ENCODE results near the gene FILIP1L. TPM values are rescaled to one million over a fixed set of nuclear protein-coding genes. Genes with fewer than 3 reads are reported as not detected.
A peak's percentile ranks its signal among the peaks of the same experiment; 100 is the strongest.

The FILIP1L gene
- total and polyA plus RNA-seq, 2 of the 4 experiments (the other 2 are of a cell fraction) = 11.5 to 19.9 TPM

- Histone ChIP-seq H4K20me1 (ENCODE audit: insufficient read depth, low read length) (no peaks in the 10 kb centered on the region), H3K79me1 (ENCODE audit: low read depth in 1 of 2, low read length in 2 of 2) (0 out of 4 replicates have a peak, but pooled peaks cover 0 to 4% of the 10 kb centered on the region in 2 experiments), H2AK5ac (ENCODE audit: low read depth, low read length) (no peak overlapping the region), H3K4me1 (ENCODE audit: control insufficient read depth, insufficient read depth, low read length) (peaks cover 14% of the 10 kb centered on the region), H3K9me1 (ENCODE audit: insufficient read depth, low read length) (peaks cover 7% of the 10 kb centered on the region; the same call in 1 of the 2 replicates), H2BK5ac (ENCODE audit: low read depth, low read length, poor library complexity, severe bottlenecking) (no peak overlapping the region), H3K18ac (ENCODE audit: low read depth, low read length) (peak overlapping the region; percentile 66; the same call in 1 of the 2 replicates), H3K4me3 (ENCODE audit: insufficient read depth, low read depth, low read length) (no peak overlapping the region), H3K23ac (ENCODE audit: low read depth, low read length) (no peak overlapping the region), H3K9ac (ENCODE audit: low read depth, low read length) (no peak overlapping the region), H3K56ac (ENCODE audit: extremely low read depth, insufficient read depth, low read length) (no peak overlapping the region; the same call in 1 of the 2 replicates), H2BK15ac (ENCODE audit: low read depth, low read length) (0 out of 3 replicates have a peak overlapping the region, but pooled peaks have one; percentile 55), H3K14ac (replicated peaks; ENCODE audit: low read depth, low read length) (0 out of 2 replicates have a peak overlapping the region, but pooled peaks have one; percentile 5), H4K91ac (ENCODE audit: insufficient read depth, low read depth, low read length) (no peak overlapping the region), H2AK9ac (replicated peaks; ENCODE audit: low read depth, low read length, poor library complexity) (no peak overlapping the region), H2BK20ac (ENCODE audit: low read depth, low read length) (no peak overlapping the region), H3K4ac (ENCODE audit: low read depth, low read length) (no peak overlapping the region; the same call in 1 of the 2 replicates), H3K27me3 (ENCODE audit: control insufficient read depth, insufficient read depth, low read length) (no peaks in the 10 kb centered on the region), H3K27ac (ENCODE audit: insufficient read depth, low read length) (no peak overlapping the region), H2BK120ac (ENCODE audit: low read depth, low read length) (no peak overlapping the region; the same call in 1 of the 2 replicates), H3K9me3 (ENCODE audit: control insufficient read depth, insufficient read depth, low read length) (no peaks in the 10 kb centered on the region), H2AFZ (replicated peaks; ENCODE audit: low read length, poor library complexity) (no peak overlapping the region), H4K5ac (ENCODE audit: low read depth, low read length) (no peak overlapping the region), H4K8ac (ENCODE audit: low read depth in 2 of 2, low read length in 2 of 2) (no peak overlapping the region; a peak in 1 of 4 replicates), H3K4me2 (ENCODE audit: low read depth, low read length) (no peak overlapping the region), H3K36me3 (ENCODE audit: control insufficient read depth, insufficient read depth, low read length) (no peaks in the 10 kb centered on the region)
- POLR2A ChIA-PET (ENCODE audit: unreplicated experiment) = no interaction called here
- CTCF ChIA-PET = interaction anchor here (0.7 kb wide), 1 partner anchor 22 kb away, joined by 3 read pairs; no protein-coding TSS in a partner anchor
- dilution Hi-C loops (cut with HindIII; ENCODE audit: low sequenced_read_pairs, unreplicated experiment) = no loop called here
- ATAC-seq (ENCODE audit: low read depth) (no peak), DNase-seq (peak; percentile 45)
- intact Hi-C loops (cut with micrococcal nuclease) = no loop called here
- no peak for TF ChIP-seq MXI1 (IDR thresholded peaks at IDR 0.05; ENCODE audit: borderline replicate concordance, low read depth, low read length)
- in situ Hi-C loops (cut with MboI; ENCODE audit: low sequenced_read_pairs) = no loop called here
- no TSS peak for BruUV-seq (replicated peaks)
Observed at GRCh38 chr3:100087198-100087597, 27.1 kb downstream of the FILIP1L start.

Data from IMR-90 (cell line).